Omental fat pad (tissue), 4 donors: ENCODE results near the gene DUSP12. TPM values are rescaled to one million over a fixed set of nuclear protein-coding genes. Genes with fewer than 3 reads are reported as not detected.

Source experiments
- ATAC-seq: fragments of 150-250 bp; one replicate; pipeline ENCODE4 v1.9.1; 2016; ENCODE audit warnings: mild to moderate bottlenecking, moderate library complexity; ENCODE audit not compliant: low FRiP score
- DNase-seq: peaks from one replicate; pipeline ENCODE4 v3.0.0-alpha.2; 2019; ENCODE audit warnings: low spot score
- total RNA-seq, 4 donors: library from RNA; depleted of rRNA; stranded (reverse); fragments of >200 nt; gene quantifications; one replicate each; pipeline ENCODE4 v1.1.0, GENCODE V29; 2016
- TF ChIP-seq, protein P1 (sequence below), 3 donors: fragments of 450-650 bp; IDR thresholded peaks; one replicate each; pipeline ENCODE4 v1.5.1; 2016 to 2017; ENCODE audit warnings: antibody characterized with exemption in 3 of 3, mild to moderate bottlenecking in 3 of 3, moderate library complexity in 2 of 3

Gene DUSP12
- total RNA-seq, 4 donors from 2014 or later = 14.8 to 49.2 (median 27.8) TPM

- DNase-seq (no peak), ATAC-seq (peak; percentile 47)
- TF ChIP-seq, protein P1, sequence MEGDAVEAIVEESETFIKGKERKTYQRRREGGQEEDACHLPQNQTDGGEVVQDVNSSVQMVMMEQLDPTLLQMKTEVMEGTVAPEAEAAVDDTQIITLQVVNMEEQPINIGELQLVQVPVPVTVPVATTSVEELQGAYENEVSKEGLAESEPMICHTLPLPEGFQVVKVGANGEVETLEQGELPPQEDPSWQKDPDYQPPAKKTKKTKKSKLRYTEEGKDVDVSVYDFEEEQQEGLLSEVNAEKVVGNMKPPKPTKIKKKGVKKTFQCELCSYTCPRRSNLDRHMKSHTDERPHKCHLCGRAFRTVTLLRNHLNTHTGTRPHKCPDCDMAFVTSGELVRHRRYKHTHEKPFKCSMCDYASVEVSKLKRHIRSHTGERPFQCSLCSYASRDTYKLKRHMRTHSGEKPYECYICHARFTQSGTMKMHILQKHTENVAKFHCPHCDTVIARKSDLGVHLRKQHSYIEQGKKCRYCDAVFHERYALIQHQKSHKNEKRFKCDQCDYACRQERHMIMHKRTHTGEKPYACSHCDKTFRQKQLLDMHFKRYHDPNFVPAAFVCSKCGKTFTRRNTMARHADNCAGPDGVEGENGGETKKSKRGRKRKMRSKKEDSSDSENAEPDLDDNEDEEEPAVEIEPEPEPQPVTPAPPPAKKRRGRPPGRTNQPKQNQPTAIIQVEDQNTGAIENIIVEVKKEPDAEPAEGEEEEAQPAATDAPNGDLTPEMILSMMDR (IDR thresholded peaks at IDR 0.05) = no peak
These were observed 22.2 kb upstream of the DUSP12 start for GRCh38 chr1:161727256-161727924.

DNA sequence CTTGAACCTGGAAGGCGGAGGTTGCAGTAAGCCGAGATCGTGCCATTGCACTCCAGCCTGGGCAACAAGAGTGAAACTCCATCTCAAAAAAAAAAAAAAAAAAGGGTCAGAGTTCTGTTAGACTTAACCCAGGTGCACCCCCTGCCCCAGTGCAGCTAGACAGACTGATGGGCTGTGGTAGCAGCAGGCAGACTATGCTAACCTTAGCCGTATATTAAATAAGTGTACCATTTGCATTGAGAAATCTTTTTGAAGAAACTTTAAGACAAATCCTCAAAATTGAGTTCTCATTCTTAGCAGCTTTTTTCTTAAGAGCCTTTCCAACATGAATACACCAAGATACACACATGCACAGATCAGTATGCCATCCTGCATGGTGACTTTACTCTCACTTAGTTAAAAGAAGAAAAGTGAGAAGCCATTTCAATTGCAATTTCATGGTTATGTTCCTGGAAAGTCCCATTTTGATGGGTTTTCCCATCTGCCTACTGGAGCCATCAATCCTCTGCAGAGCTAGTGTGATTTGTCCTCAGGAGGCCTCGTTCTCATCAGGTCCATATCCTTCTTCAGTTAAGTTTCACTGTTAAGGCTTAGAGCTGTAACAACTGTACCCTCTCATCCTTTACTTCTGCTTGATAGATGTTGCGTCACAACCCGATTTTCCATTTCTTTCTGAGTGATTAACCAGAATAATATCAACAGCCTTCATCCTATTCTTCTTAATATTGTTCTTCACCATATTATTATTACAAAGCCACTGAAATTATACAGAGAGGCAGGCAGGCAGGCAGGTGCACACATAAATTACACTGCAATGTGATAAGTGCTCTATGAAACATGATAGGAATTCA lies 21.0 kb upstream of the DUSP12 start:
- DNase-seq (no peak), ATAC-seq (no peak)
- TF ChIP-seq, protein P1 (IDR thresholded peaks at IDR 0.05) = no peak

GRCh38 chr1:161730050-161730564 lies 19.5 kb upstream of the DUSP12 start:
- ATAC-seq (no peak), DNase-seq (no peak)
- TF ChIP-seq, protein P1 (IDR thresholded peaks at IDR 0.05) = no peak

- DNase-seq = no peak
These were observed 18.3 kb upstream of the DUSP12 start for GRCh38 chr1:161731241-161731640.

GRCh38 chr1:161731981-161732718 lies 17.4 kb upstream of the DUSP12 start:
- DNase-seq = no peak
- TF ChIP-seq, protein P1 (IDR thresholded peaks at IDR 0.05) = no peak
- ATAC-seq = no peak

More at GRCh38 chr1:161731241-161731640, 18.3 kb upstream of the DUSP12 start:
- TF ChIP-seq, protein P1 (IDR thresholded peaks at IDR 0.05) = no peak
- no peak for ATAC-seq

DNA sequence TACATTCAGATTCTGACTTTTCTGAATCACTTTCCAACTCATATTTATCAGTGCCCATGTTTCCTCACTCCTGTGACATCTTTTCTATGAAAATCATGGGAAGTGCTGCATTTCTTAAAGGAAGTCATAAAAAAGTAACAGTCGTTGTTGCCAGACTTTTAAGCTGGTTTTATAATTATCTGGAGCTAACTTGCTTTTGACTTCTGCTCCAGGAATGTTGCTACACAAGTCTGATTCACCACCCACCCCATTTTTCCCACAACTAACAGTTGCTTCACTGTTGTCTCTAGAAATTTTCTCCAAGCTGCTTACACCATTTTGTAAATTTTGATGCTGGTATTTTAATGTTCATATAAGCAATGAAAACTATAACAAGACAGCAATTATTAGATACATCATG lies 16.1 kb upstream of the DUSP12 start:
- peak; percentile 72 for ATAC-seq

More for the DNA sequence above, 16.1 kb upstream of the DUSP12 start:
- TF ChIP-seq, protein P1 (IDR thresholded peaks at IDR 0.05) = no peak
- DNase-seq = no peak
